ENCODE data around the gene CHTF18. TPM values are rescaled to one million over a fixed set of nuclear protein-coding genes. Genes with fewer than 3 reads are reported as not detected.
"Not testable (repeated sequence)": the region's sequence is repeated elsewhere in the genome, so short reads cannot be mapped to it uniquely, and the experiment has no call there.

Gene CHTF18
- 97.4 and 101 TPM in 2 replicates for total RNA-seq

DNA sequence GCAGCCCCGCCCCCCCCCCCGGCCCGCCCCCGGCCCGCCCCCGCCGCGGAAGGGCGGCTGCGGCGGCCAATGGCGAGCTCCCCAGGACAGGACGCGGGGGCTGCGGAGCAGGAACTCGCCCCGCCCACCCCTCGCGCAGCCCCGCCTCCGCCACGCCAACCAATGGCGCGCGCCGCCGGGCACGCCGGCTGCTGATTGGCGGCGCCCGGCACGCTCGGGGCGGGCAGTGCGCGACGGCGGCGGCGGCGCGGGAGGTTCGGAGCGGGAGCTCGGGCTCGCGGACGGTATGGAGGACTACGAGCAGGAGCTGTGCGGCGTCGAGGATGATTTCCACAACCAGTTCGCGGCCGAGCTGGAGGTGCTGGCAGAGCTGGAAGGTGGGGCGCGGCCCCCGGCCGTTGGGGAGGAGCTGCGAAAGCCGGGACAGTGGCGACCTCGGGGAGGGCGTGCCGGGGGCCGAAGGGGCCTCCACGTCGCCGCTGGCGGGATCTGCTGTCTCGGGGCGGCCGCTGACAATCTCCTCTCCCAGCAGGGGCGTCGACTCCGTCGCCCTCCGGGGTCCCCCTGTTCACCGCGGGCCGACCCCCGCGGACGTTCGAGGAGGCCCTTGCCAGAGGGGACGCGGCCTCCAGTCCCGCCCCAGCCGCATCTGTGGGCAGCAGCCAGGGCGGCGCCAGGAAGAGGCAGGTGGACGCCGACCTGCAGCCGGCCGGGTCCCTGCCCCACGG is at the start of gene CHTF18:
CHTF18 (plus strand) TSS at position 222 of the 728 bp plus-strand sequence; CDS start at position 287, 65 bp downstream.
- intact Hi-C loops (cut with micrococcal nuclease), result loop anchor here (1.0 kb wide), 2 partner anchors 19 to 47 kb away; no protein-coding TSS in a partner anchor

DNA sequence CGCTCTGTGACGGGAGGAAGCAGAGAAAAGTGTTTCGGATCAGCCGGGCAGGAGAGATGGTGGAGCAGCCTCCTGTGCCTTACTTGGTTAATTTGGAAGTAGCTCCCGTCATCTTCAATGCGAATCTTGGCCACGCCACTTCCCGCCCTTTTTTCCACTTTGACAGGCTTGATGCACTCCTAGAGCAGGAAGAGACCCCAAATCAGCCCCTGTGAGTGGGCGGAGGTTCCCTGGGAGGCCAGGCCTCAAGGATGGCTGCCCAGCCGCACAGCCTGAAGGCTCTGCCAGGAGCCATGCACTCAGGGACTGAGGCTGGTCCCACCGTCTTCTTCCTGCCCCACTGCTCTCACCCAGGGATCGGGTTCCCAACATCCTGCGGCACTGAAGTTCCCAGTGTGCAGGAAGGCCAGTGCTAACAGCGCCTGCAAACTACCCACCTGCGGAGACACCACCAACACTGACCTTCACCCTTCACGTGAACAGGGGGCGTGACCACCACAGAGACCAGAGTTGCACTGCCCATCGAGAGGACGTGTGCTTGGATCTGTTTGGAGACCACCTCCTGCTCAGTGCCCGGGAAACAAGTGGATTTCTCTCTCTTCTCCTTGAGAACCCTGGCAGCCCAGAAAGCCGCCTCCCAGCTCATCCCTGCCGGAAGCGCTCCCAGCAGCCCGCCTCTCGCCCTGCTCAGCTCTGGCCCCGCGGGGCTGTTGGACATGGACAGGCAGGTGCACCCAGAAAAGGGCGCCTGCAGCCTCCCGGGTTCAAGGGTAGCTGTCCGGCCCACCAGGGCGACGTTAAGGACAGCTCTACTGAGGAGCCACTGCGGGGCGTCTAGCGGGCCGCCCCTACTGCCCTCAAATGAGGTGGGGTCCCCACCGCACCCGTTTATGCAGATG is 48.6 kb upstream of the CHTF18 start:
- intact Hi-C loops (cut with micrococcal nuclease), result loop anchor here (2.0 kb wide), 1 partner anchor 25 kb away; the partner anchor contains the start of gene METRN

DNA sequence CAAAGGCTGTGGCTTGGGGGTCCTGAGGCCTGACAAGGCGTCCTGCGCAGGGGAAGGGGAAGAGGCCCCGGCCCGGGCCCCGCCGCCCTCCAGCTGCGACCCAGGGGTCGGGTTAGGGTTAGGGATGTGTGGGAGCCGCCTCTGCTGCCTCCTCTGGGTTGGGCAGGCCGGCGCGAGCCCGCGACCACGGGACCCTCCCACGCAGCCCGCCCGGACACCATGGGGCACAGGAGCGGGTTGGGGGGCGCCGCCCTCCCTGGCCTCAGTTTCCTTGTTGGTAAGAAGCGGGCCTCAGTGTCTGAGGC is 48.0 kb upstream of the CHTF18 start:
- intact Hi-C loops (cut with micrococcal nuclease), result loop anchor here (2.0 kb wide), 1 partner anchor 26 kb away; the partner anchor contains the start of gene METRN

DNA sequence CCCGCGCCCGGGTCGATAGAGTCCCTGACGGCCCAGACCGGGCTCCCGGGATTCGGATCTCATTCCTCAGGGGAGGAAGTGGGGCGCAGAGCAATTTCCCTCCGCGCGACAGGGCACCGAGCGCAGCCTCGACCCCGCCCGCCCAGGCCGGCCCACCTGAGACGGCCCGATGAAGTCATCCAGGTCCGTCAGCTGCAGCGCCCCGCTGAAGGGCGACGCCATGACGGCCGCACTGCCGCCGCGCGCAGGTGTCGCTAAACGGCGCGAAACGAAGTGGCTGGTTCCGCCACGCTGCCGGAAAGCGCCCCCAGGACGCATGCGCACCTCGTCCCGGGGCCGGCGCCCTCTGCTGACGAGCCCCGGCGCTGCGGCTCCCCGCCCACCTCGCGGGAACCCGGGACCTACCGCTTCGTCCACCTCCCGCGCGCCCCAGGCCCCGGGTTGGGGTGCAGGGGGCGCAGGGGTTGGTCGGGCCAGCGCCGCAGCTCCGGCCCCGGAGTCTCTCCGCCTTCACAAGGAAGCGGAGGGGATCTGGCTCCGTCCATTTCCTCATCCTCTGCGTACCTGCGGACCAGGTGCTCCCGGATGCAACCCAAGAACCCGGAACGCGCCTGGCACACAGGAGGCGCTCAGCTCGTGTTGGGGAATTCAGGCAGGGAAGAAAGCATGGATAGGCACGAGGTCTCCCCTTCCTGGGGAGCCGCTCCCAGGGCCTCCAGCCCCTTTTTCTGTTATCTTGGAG is 47.5 kb upstream of the CHTF18 start, which contains the start of gene CIAO3:
CIAO3 (minus strand) TSS at position 234 of the 742 bp plus-strand sequence; CDS start at position 222, 12 bp downstream.
- intact Hi-C loops (cut with micrococcal nuclease), result loop anchor here (1.0 to 2.0 kb wide), 2 partner anchors 26 to 47 kb away; partner anchors contain the start of genes CHTF18, METRN and RPUSD1

DNA sequence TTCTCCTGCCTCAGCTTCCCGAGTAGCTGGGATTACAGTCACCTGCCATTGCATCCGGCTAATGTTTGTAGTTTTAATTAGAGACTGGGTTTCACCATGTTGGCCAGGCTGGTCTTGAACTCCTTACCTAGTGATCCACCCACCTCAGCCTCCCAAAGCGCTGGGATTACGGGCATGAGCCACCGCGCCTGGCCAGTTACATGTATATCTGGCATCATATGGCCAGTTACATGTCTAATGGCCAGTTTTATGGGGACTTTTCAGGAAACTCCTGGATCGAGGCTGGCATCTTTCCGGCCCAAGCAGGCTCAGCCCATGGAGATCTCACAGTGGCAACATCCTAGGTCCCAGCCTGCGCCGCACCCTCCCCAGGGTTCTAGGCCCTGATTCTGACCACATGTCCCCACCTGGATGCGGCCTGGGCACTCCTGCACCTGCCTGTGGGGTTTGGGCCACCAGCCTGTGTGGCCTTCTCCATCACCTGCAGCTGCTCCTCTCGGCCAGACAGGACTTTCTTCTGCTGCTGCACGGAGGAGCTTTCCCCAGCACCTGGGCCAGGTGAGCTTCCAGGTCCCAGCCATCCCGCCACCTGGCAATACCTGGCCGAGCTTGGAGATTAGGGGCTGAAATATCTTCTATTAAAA is 46.3 kb upstream of the CHTF18 start:
- intact Hi-C loops (cut with micrococcal nuclease), result loop anchor here (1.0 to 2.0 kb wide), 2 partner anchors 27 to 46 kb away; partner anchors contain the start of genes CHTF18, METRN and RPUSD1

DNA sequence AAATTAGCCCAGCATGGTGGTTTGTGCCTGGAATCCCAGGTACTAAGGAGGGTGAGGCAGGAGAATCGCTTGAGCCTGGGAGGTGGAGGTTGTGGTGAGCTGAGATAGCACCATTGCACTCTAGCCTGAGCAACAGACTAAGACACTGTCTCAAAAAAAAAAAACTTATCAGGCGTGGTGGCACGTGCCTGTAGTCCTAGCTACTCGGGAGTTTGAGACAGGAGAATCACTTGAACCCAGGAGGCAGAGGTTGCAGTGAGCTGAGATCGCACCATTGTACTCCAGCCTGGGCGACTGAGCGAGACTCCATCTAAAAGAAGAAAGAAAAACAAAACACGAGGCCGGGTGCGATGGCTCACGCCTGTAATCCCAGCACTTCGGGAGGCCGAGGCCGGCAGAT is 45.5 kb upstream of the CHTF18 start:
- intact Hi-C loops (cut with micrococcal nuclease), result not testable (repeated sequence)

DNA sequence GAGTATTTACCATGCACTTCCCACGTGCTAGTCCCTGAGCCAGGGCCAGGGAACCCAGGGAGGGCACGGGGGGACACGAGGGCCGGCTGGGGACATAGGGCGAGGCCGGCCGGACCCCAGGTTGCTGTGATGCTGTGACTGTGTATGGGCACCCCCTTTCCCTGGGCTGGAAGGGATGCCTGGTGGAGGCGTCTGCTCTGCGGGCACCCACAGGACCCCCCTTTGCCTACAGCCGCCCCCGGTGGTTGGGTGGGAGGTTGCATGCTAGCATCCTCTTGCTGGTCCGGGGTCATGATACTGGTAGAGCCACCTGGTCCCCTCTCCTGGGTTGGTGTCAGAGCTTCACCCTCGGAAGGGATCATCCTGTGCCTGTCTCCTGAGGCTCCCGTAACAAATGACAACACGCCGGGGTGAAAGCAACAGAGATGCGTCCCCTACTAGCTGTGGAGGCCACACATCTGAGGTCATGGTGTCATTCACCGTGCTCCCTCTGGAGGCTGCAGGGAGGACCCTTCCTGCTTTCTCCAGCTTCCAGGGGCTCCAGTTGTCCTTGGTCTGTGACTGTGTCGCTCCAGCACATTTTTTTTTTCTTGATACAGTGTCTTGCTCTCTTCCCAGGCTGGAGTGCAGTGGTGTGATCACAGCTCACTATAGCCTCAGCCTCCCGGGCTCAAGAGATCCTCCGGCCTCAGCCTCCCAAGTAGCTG is 44.5 kb upstream of the CHTF18 start:
- intact Hi-C loops (cut with micrococcal nuclease), result no loop called here

DNA sequence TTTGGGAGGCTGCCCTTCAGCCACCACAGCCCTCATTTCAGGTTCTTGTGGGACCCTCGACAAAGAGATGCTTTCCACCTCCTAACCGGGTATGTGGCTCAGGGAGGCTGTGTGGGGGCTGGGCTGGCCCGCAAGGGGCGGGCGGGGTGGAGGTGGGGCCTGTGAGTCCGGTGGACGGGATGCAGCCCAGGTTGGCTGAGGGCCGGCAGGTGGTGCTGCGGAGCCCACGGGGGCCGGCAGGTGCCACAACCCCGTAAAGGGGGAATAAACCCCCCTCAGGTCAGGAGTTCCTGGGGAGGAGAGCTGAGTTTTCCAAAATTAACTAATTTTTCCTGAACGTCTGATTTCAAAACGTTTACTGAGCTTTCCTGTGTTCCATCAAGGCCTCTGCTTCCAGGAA is 42.7 kb upstream of the CHTF18 start:
- intact Hi-C loops (cut with micrococcal nuclease), result no loop called here

DNA sequence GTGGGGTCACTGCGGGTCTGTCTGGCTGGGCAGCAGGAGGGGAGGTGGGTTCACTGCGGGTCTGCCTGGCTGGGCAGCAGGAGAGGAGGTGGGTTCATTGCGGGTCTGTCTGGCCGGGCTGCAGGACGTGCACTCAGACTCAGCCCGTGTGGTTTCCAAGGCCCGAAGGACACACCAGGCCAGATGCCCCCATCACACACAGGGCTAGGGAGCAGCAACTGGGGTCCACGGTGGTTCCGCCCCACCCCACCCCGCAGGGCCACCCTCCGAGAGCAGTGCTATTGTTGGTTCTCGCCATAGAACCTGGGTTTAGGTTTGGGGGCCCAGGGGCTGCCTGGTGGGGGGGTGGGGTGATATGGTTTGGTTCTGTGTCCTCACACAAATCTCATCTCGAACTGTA is 41.8 kb upstream of the CHTF18 start:
- intact Hi-C loops (cut with micrococcal nuclease), result no loop called here

DNA sequence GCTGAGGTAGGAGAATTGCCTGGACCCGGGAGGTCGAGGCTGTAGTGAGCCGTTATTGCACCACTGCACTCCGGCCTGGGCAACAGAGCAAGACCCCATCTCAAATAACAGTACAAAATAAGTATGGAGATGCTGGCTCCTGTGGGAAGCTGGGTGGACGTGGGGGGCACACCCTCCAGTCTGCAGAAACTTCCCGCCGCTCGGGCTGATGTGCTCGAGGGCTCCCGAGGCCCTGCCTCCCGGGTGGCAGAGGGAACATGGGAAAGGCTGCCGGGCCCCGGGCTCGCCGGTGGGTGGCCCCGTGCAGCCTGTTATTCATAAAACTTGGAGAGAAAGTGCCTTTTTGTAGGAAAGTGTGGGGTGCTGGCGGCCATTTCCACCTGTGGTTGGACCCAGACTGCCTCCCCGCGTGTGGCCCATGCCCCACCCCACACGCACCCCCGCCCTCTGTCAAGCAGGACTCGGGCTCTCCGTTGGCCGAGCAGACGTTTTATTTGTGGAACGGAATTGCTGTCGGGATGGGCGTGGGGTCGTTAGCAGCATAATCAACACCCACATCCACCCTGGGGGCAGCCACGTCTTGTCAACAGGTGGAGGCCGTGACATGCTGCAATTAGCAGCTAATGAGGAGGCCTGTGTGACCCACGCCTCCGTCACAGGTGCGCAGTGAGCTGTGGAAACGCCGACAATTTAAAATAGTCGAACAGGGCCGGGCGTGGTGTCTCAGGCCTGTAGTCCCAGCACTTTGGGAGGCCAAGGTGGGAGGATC is 40.3 kb upstream of the CHTF18 start:
- intact Hi-C loops (cut with micrococcal nuclease), result no loop called here

DNA sequence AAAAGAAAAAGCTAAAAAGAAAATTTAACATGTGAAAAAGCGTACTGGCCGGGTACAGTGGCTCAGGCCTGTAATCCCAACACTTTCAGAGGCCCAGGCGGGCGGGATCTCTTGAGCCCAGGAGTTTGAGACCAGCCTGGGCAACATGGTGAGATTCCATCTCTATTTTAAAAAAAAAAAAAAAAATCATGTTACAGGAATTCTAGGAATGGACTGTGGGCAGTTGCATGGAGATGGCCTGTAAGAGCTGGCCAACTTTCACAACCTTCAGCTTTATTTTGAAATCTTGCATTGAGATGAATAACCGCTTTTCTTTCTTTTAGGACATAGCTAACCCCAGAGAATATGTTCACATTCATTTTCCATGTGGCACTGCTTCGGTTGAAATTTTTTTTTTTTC is 39.4 kb upstream of the CHTF18 start:
- intact Hi-C loops (cut with micrococcal nuclease), result no loop called here

DNA sequence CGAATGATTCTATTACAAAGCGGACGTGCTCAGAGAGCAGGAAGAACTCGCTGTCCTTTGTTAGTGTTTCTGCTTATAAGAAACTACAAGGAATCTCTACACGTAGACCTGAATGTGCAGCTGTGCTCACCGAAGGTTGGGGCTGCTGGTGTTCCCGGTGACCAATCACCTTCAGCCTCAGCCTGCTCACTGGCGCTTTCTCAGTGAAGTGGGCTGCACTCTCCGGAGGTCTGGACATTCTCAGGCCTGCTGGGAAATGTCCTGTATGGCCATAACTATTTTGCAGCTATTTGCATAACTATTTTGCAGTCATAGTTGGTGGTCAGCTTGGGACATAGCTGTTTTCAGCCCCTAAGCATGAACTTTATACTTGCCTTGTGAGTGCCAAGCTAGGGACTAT is 37.9 kb upstream of the CHTF18 start:
- intact Hi-C loops (cut with micrococcal nuclease), result no loop called here

DNA sequence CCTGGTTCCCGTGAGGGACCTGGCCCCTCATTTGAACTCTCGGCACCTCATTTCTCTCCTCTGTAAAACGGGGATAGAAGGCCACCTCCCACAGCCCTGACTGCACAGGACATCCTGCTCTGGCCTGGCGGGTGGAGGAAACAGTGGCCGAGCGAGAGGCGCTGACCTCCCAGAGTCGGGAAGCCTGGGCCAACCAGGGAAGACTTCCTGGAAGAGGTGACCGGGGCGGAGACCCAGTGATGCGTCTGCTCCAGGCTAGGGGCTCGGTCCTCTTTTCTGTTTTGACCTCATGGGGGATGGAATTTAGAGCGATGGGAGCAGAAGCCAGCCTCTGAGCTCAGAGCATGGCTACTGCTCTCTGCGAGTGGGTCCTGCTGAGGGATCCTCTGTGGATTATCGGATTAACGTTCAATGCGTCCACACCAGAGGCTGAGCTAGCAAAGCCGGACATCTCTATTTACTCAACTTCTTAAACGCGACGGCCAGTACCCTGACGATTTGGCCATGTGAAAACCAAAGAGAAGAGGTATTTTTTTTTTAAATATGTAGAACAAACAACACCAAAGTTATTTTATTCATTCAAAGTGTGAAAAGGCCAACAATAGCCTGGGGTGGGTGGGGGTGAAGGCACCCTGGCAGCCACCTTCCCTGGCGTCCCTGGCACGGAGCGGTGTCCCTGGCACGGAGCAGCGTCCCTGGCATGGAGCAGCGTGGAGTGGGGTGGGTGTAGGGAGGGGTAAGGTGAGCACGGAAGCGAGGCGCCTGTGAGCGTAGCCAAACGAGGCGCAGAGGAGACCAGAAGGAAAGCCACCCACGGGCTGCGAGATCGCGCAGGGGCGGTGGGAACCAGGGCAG is 37.0 kb upstream of the CHTF18 start:
- intact Hi-C loops (cut with micrococcal nuclease), result no loop called here

DNA sequence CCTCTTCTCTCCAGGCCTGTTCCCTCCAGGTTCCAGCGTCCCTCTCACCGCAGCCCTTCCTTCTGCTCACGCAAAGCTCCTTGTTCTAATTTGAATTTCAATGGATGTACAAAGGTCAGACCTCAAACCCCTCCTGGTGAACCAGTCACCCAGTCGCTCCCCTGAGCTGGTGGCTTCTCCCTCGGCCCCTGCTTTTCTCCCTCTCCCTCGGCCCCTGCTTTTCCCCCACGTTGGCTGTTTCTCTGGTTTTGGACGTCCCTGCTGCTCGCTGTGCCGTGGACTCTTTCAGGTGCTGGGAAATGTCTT is 36.5 kb upstream of the CHTF18 start:
- intact Hi-C loops (cut with micrococcal nuclease), result no loop called here

DNA sequence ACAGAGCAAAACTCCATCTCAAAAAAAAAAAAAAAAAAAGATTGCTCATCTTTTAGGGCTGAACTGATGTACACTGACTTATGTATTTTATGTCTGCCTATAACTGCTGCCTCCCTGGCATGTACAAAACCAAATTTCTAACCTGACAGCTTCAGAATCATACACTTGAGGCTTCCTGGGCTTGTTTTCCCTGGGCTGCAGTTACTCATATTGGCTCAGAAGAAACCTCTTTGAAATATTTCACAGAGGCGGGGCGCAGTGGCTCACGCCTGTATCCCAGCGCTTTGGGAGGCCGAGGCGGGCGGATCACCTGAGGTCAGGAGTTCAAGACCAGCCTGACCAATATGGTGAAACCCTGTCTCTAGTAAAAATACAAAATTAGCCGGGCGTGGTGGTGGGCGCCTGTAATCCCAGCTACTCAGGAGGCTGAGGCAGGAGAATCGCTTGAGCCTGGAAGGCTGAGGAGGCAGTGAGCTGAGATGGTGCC is 34.3 kb upstream of the CHTF18 start:
- intact Hi-C loops (cut with micrococcal nuclease), result not testable (repeated sequence)

DNA sequence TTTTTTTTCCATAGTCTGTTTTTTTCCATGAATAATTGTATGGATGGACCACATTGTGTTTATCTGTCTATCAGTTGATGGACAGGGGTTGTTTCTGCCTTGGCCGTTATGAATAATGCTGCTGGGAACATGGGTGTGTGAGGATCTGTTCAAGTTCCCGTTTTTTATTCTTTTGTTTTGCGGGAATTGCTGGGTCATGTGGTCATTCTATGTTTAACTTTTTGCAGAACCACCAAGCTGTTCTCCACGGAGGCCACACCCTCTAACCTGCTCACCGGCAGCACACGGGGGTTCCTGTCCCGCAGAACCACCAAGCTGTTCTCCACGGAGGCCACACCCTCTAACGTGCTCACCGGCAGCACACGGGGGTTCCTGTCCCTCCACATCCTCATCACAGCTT is 33.8 kb upstream of the CHTF18 start:
- intact Hi-C loops (cut with micrococcal nuclease), result no loop called here

DNA sequence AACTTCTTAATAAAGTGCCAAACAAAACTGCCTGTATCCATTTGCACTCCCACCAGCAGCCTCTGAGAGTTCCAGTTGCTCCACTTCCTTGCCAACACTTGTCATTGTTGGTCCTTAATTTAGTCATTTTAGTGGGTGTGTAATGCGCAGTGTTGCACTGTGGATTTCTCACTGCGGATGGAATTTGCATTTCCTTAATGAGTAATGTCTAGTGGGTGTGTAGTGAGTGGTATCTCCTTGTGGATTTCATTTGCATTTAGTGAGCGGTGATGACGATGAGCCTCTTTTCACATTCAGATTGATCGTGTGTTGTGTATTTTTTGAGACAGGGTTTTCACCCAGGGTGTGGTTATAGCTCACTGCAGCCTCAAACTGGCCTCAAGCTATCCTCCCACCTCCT is 32.0 kb upstream of the CHTF18 start:
- intact Hi-C loops (cut with micrococcal nuclease), result no loop called here

DNA sequence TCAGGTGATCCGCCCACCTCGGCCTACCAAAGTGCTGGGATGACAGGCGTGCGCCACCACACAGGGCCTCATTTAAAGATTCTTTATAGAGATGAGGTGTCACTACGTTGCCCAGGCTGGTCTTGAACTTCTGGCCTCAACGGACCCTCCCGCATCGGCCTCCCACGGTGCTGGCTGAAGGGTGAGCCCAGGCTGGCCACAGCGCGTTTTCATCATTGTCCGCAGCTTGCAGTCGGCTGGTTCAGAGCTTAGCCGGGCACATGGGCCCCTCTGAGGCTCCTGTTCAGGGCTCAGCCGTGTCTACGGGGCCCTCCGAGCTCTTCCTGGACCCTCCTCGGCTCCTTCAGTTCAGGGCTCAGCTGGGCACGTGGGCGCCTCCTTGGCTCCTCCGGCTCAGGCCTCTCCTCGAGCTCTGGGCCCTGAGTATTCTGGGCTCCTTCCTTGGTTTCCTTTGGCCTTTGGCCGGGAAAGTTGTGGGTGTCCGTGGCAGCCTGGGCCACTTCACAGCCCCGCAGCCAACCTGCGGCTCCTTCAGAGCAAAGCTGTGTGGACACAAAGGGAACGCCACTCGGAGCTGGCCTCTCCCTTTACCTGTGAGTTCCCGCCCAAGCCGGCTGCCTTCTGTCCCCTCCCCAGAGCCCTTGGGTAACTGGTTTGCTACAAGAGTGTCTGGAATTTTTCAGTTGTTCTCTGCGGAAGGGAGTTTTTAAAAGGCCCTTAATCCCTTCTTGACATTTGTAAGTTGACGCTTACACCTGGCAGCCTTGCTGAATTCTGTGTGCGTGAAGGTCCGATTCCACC is 29.1 kb upstream of the CHTF18 start:
- intact Hi-C loops (cut with micrococcal nuclease), result no loop called here
